GM21515 (cell line): ENCODE data around the gene NEK6.
A peak's percentile ranks its signal among the peaks of the same experiment; 100 is the strongest.
"Not testable (repeated sequence)": the region's sequence is repeated elsewhere in the genome, so short reads cannot be mapped to it uniquely, and the experiment has no call there.

Experiments used
- ATAC-seq: cut with Tn5 transposase; IDR thresholded peaks from one replicate; pipeline ENCODE4 v1.9.1; 2021; ENCODE audit not compliant: unreplicated experiment

NEK6 gene

GRCh38 chr9:124225945-124226344 is 31.8 kb upstream of the NEK6 start:
- no peak for ATAC-seq

- ATAC-seq, result no peak
These were observed 29.2 kb upstream of the NEK6 start for GRCh38 chr9:124228516-124228915.

- no peak for ATAC-seq
These were observed 26.5 kb upstream of the NEK6 start for GRCh38 chr9:124231095-124231737.

GRCh38 chr9:124238546-124239140 is 19.1 kb upstream of the NEK6 start:
- ATAC-seq, result no peak

GRCh38 chr9:124239249-124240073 is 18.3 kb upstream of the NEK6 start:
- peak; percentile 68 for ATAC-seq

GRCh38 chr9:124242331-124243194 is 15.2 kb upstream of the NEK6 start:
- no peak for ATAC-seq

GRCh38 chr9:124247393-124247792 is 10.4 kb upstream of the NEK6 start:
- not testable (repeated sequence) for ATAC-seq

- no peak for ATAC-seq
These were observed 9.7 kb upstream of the NEK6 start for GRCh38 chr9:124248066-124248465.

GRCh38 chr9:124248960-124249359 is 8.8 kb upstream of the NEK6 start:
- no peak for ATAC-seq

GRCh38 chr9:124251204-124251603 is 6.5 kb upstream of the NEK6 start:
- ATAC-seq, result no peak

GRCh38 chr9:124251605-124252378 is 6.0 kb upstream of the NEK6 start:
- ATAC-seq, result no peak

GRCh38 chr9:124252878-124253277 is 4.9 kb upstream of the NEK6 start:
- ATAC-seq, result not testable (repeated sequence)

GRCh38 chr9:124254261-124254682 is 3.5 kb upstream of the NEK6 start:
- ATAC-seq, result peak; percentile 53

GRCh38 chr9:124255222-124255621 is 2.5 kb upstream of the NEK6 start:
- no peak for ATAC-seq

GRCh38 chr9:124256517-124257069 is 1.2 kb upstream of the NEK6 start:
- ATAC-seq, result no peak

- ATAC-seq, result no peak
These were observed 492 bp upstream of the NEK6 start for GRCh38 chr9:124257070-124257843.

GRCh38 chr9:124258607-124259157 is 933 bp downstream of the NEK6 start:
- ATAC-seq, result no peak

GRCh38 chr9:124259158-124259808 is 1.5 kb downstream of the NEK6 start:
- ATAC-seq, result no peak
